Loucy (cell line): ENCODE data around the gene DRD4.

ENCODE experiments used
- EZH2phosphoT487 ChIP-seq: fragments of 200-600 bp; IDR thresholded peaks from 2 replicates; pipeline ENCODE4 v1.6.1; 2018; ENCODE audit warnings: antibody characterized with exemption, mild to moderate bottlenecking, moderate library complexity, borderline replicate concordance
- TF ChIP-seq, protein P1 (sequence below): fragments of 200-600 bp; sonication (generic); conservative IDR thresholded peaks from 2 replicates; pipeline ENCODE4 v1.5.1; 2014; ENCODE audit warnings: mild to moderate bottlenecking, antibody characterized with exemption, low read length

GRCh38 chr11:626475-627307 lies 10.4 kb upstream of the DRD4 start, which contains the start of gene SCT:
- no peak for TF ChIP-seq EZH2phosphoT487
- TF ChIP-seq, protein P1, sequence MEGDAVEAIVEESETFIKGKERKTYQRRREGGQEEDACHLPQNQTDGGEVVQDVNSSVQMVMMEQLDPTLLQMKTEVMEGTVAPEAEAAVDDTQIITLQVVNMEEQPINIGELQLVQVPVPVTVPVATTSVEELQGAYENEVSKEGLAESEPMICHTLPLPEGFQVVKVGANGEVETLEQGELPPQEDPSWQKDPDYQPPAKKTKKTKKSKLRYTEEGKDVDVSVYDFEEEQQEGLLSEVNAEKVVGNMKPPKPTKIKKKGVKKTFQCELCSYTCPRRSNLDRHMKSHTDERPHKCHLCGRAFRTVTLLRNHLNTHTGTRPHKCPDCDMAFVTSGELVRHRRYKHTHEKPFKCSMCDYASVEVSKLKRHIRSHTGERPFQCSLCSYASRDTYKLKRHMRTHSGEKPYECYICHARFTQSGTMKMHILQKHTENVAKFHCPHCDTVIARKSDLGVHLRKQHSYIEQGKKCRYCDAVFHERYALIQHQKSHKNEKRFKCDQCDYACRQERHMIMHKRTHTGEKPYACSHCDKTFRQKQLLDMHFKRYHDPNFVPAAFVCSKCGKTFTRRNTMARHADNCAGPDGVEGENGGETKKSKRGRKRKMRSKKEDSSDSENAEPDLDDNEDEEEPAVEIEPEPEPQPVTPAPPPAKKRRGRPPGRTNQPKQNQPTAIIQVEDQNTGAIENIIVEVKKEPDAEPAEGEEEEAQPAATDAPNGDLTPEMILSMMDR: no peak
